ENCODE results near the gene KIF12.
"Not testable (repeated sequence)": the region's sequence is repeated elsewhere in the genome, so short reads cannot be mapped to it uniquely, and the experiment has no call there.

DNA sequence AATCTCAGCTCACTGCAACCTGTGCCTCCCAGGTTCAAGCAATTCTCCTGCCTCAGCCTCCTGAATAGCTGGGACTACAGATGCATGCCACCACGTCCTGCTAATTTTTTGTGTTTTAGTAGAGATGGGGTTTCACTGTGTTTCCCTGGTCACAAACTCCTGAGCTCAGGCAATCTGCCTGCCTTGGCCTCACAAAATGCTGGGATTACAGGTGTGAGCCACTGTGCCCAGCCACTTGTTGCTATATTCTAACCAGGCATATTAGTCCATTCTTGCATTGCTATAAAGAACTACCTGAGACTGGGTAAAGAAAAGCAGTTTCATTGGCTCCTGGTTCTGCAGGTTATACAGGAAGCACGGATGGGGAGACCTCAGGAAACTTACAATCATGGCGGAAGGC lies 29.7 kb upstream of the KIF12 start:
- not testable (repeated sequence) for TF ChIP-seq POLR2AphosphoS5 (IDR thresholded peaks at IDR 0.05; ENCODE audit: low read depth); EZH2 (IDR thresholded peaks at IDR 0.05; ENCODE audit: low read depth, unreplicated experiment); EZH2phosphoT487 (IDR thresholded peaks at IDR 0.05; ENCODE audit: unreplicated experiment); CREB1 (CRISPR knock-in tag; IDR thresholded peaks at IDR 0.05; ENCODE audit: low read depth); JUNB (IDR thresholded peaks at IDR 0.05; ENCODE audit: unreplicated experiment)
- TF ChIP-seq, protein P1, sequence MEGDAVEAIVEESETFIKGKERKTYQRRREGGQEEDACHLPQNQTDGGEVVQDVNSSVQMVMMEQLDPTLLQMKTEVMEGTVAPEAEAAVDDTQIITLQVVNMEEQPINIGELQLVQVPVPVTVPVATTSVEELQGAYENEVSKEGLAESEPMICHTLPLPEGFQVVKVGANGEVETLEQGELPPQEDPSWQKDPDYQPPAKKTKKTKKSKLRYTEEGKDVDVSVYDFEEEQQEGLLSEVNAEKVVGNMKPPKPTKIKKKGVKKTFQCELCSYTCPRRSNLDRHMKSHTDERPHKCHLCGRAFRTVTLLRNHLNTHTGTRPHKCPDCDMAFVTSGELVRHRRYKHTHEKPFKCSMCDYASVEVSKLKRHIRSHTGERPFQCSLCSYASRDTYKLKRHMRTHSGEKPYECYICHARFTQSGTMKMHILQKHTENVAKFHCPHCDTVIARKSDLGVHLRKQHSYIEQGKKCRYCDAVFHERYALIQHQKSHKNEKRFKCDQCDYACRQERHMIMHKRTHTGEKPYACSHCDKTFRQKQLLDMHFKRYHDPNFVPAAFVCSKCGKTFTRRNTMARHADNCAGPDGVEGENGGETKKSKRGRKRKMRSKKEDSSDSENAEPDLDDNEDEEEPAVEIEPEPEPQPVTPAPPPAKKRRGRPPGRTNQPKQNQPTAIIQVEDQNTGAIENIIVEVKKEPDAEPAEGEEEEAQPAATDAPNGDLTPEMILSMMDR (conservative IDR thresholded peaks at IDR 0.05; ENCODE audit: low read depth in 2 of 2) = not testable (repeated sequence)
- TF ChIP-seq, protein P2, sequence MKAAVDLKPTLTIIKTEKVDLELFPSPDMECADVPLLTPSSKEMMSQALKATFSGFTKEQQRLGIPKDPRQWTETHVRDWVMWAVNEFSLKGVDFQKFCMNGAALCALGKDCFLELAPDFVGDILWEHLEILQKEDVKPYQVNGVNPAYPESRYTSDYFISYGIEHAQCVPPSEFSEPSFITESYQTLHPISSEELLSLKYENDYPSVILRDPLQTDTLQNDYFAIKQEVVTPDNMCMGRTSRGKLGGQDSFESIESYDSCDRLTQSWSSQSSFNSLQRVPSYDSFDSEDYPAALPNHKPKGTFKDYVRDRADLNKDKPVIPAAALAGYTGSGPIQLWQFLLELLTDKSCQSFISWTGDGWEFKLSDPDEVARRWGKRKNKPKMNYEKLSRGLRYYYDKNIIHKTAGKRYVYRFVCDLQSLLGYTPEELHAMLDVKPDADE (IDR thresholded peaks at IDR 0.05) = not testable (repeated sequence)
- TF ChIP-seq, protein P3, sequence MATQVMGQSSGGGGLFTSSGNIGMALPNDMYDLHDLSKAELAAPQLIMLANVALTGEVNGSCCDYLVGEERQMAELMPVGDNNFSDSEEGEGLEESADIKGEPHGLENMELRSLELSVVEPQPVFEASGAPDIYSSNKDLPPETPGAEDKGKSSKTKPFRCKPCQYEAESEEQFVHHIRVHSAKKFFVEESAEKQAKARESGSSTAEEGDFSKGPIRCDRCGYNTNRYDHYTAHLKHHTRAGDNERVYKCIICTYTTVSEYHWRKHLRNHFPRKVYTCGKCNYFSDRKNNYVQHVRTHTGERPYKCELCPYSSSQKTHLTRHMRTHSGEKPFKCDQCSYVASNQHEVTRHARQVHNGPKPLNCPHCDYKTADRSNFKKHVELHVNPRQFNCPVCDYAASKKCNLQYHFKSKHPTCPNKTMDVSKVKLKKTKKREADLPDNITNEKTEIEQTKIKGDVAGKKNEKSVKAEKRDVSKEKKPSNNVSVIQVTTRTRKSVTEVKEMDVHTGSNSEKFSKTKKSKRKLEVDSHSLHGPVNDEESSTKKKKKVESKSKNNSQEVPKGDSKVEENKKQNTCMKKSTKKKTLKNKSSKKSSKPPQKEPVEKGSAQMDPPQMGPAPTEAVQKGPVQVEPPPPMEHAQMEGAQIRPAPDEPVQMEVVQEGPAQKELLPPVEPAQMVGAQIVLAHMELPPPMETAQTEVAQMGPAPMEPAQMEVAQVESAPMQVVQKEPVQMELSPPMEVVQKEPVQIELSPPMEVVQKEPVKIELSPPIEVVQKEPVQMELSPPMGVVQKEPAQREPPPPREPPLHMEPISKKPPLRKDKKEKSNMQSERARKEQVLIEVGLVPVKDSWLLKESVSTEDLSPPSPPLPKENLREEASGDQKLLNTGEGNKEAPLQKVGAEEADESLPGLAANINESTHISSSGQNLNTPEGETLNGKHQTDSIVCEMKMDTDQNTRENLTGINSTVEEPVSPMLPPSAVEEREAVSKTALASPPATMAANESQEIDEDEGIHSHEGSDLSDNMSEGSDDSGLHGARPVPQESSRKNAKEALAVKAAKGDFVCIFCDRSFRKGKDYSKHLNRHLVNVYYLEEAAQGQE (IDR thresholded peaks at IDR 0.05; ENCODE audit: unreplicated experiment) = not testable (repeated sequence)
